ENCODE measurements around the gene OR4D2. TPM values are rescaled to one million over a fixed set of nuclear protein-coding genes. Genes with fewer than 3 reads are reported as not detected.
"Not testable (repeated sequence)": the region's sequence is repeated elsewhere in the genome, so short reads cannot be mapped to it uniquely, and the experiment has no call there.

The OR4D2 gene
- total RNA-seq = not detected in 2 replicates

GRCh38 chr17:58166682-58167081 is at the start of gene OR4D2:
TSS of gene OR4D2 (plus strand) at chr17:58166982. CDS start at chr17:58169656, 2,674 bp downstream.
- peaks cover 20% of the 10 kb centered on the region for H3K4me1 Mint-ChIP-seq
- no peak within 1 kb of the TSS for H3K27ac Mint-ChIP-seq

GRCh38 chr17:58117382-58117781 is 49.4 kb upstream of the OR4D2 start:
- no peak overlapping the region for H3K4me3 Mint-ChIP-seq
- no peaks in the 10 kb centered on the region for H3K36me3 Mint-ChIP-seq (ENCODE audit: low read depth)
- no peak overlapping the region for H3K27ac Mint-ChIP-seq
- no peaks in the 10 kb centered on the region for H3K4me1 Mint-ChIP-seq
- no peaks in the 10 kb centered on the region for H3K9me3 Mint-ChIP-seq
- no peak for DNase-seq
- H3K27me3 Mint-ChIP-seq = peaks cover 16% of the 10 kb centered on the region
- intact Hi-C loops (cut with micrococcal nuclease) = no loop called here

More at GRCh38 chr17:58166682-58167081, at the start of gene OR4D2:
- H3K9me3 Mint-ChIP-seq = no peaks in the 10 kb centered on the region
- no peak within 1 kb of the TSS for H3K4me3 Mint-ChIP-seq
- no peak for DNase-seq
- intact Hi-C loops (cut with micrococcal nuclease) = no loop called here
- H3K27me3 Mint-ChIP-seq = peaks cover 50% of the 10 kb centered on the region
- H3K36me3 Mint-ChIP-seq (ENCODE audit: low read depth) = no peaks in the 10 kb centered on the region

GRCh38 chr17:58119491-58119890 is 47.3 kb upstream of the OR4D2 start:
- peak; percentile 40 for DNase-seq
- H3K36me3 Mint-ChIP-seq (ENCODE audit: low read depth) = no peaks in the 10 kb centered on the region
- H3K27ac Mint-ChIP-seq = no peak overlapping the region
- peaks cover 12% of the 10 kb centered on the region for H3K27me3 Mint-ChIP-seq
- H3K4me3 Mint-ChIP-seq = no peak overlapping the region
- H3K9me3 Mint-ChIP-seq = no peaks in the 10 kb centered on the region
- intact Hi-C loops (cut with micrococcal nuclease) = no loop called here
- H3K4me1 Mint-ChIP-seq = no peaks in the 10 kb centered on the region

- H3K36me3 Mint-ChIP-seq (ENCODE audit: low read depth) = no peaks in the 10 kb centered on the region
- no peak overlapping the region for H3K4me3 Mint-ChIP-seq
- H3K27me3 Mint-ChIP-seq = peaks cover 12% of the 10 kb centered on the region
- peak; percentile 87 for DNase-seq
- no peaks in the 10 kb centered on the region for H3K4me1 Mint-ChIP-seq
- intact Hi-C loops (cut with micrococcal nuclease) = loop anchor here (1.0 kb wide), 1 partner anchor 52 kb away; no protein-coding TSS in a partner anchor
- no peaks in the 10 kb centered on the region for H3K9me3 Mint-ChIP-seq
- H3K27ac Mint-ChIP-seq = no peak overlapping the region
Observed at GRCh38 chr17:58120195-58120822, 46.5 kb upstream of the OR4D2 start.

GRCh38 chr17:58121925-58122324 is 44.9 kb upstream of the OR4D2 start:
- peaks cover 20% of the 10 kb centered on the region for H3K27me3 Mint-ChIP-seq
- no peak overlapping the region for H3K27ac Mint-ChIP-seq
- peak; percentile 81 for DNase-seq
- H3K9me3 Mint-ChIP-seq = no peaks in the 10 kb centered on the region
- no peaks in the 10 kb centered on the region for H3K36me3 Mint-ChIP-seq (ENCODE audit: low read depth)
- H3K4me1 Mint-ChIP-seq = no peaks in the 10 kb centered on the region
- no peak overlapping the region for H3K4me3 Mint-ChIP-seq
- intact Hi-C loops (cut with micrococcal nuclease) = no loop called here

GRCh38 chr17:58127846-58128245 is 38.9 kb upstream of the OR4D2 start:
- H3K27me3 Mint-ChIP-seq = peaks cover 39% of the 10 kb centered on the region
- no peak overlapping the region for H3K27ac Mint-ChIP-seq
- no peak overlapping the region for H3K4me3 Mint-ChIP-seq
- peaks cover 3% of the 10 kb centered on the region for H3K9me3 Mint-ChIP-seq
- no peak for DNase-seq
- no peaks in the 10 kb centered on the region for H3K36me3 Mint-ChIP-seq (ENCODE audit: low read depth)
- no peaks in the 10 kb centered on the region for H3K4me1 Mint-ChIP-seq
- intact Hi-C loops (cut with micrococcal nuclease) = no loop called here

- intact Hi-C loops (cut with micrococcal nuclease); H3K4me3 Mint-ChIP-seq; H3K27ac Mint-ChIP-seq; H3K4me1 Mint-ChIP-seq; H3K36me3 Mint-ChIP-seq (ENCODE audit: low read depth); DNase-seq: not testable (repeated sequence)
- Mint-ChIP-seq H3K9me3 (peaks cover 17% of the 10 kb centered on the region), H3K27me3 (peaks cover 58% of the 10 kb centered on the region)
Observed at GRCh38 chr17:58132697-58133096, 34.1 kb upstream of the OR4D2 start.

- Mint-ChIP-seq H3K9me3 (peaks cover 17% of the 10 kb centered on the region), H3K27ac (no peak overlapping the region), H3K36me3 (ENCODE audit: low read depth) (no peaks in the 10 kb centered on the region), H3K27me3 (peaks cover 56% of the 10 kb centered on the region), H3K4me1 (no peaks in the 10 kb centered on the region), H3K4me3 (no peak overlapping the region)
- peak; percentile 43 for DNase-seq
- intact Hi-C loops (cut with micrococcal nuclease) = no loop called here
Observed at GRCh38 chr17:58136669-58137279, 30.0 kb upstream of the OR4D2 start.

GRCh38 chr17:58141505-58141904 is 25.3 kb upstream of the OR4D2 start:
- H3K4me1 Mint-ChIP-seq = peaks cover 2% of the 10 kb centered on the region
- peaks cover 5% of the 10 kb centered on the region for H3K36me3 Mint-ChIP-seq (ENCODE audit: low read depth)
- no peak overlapping the region for H3K27ac Mint-ChIP-seq
- no peak overlapping the region for H3K4me3 Mint-ChIP-seq
- H3K27me3 Mint-ChIP-seq = peaks cover 46% of the 10 kb centered on the region
- intact Hi-C loops (cut with micrococcal nuclease) = no loop called here
- H3K9me3 Mint-ChIP-seq = peaks cover 23% of the 10 kb centered on the region
- DNase-seq = no peak

GRCh38 chr17:58143335-58143734 is 23.4 kb upstream of the OR4D2 start:
- H3K27me3 Mint-ChIP-seq = peaks cover 49% of the 10 kb centered on the region
- H3K4me1 Mint-ChIP-seq; H3K27ac Mint-ChIP-seq; intact Hi-C loops (cut with micrococcal nuclease); H3K36me3 Mint-ChIP-seq (ENCODE audit: low read depth); H3K4me3 Mint-ChIP-seq; DNase-seq: not testable (repeated sequence)
- H3K9me3 Mint-ChIP-seq = peaks cover 27% of the 10 kb centered on the region

- Mint-ChIP-seq H3K4me3 (no peak overlapping the region), H3K9me3 (peaks cover 27% of the 10 kb centered on the region), H3K36me3 (ENCODE audit: low read depth) (peaks cover 5% of the 10 kb centered on the region), H3K27me3 (peaks cover 53% of the 10 kb centered on the region), H3K27ac (no peak overlapping the region), H3K4me1 (peaks cover 2% of the 10 kb centered on the region)
- intact Hi-C loops (cut with micrococcal nuclease) = no loop called here
- no peak for DNase-seq
Observed at GRCh38 chr17:58144801-58145200, 22.0 kb upstream of the OR4D2 start.

GRCh38 chr17:58147930-58148434 is 18.8 kb upstream of the OR4D2 start, which contains the start of gene OR4D1:
TSS of gene OR4D1 (plus strand) at chr17:58148384. CDS start at chr17:58155154, 6,770 bp downstream.
- intact Hi-C loops (cut with micrococcal nuclease) = no loop called here

GRCh38 chr17:58148609-58149008 is 18.2 kb upstream of the OR4D2 start:
- H3K27ac Mint-ChIP-seq = no peak overlapping the region
- DNase-seq = no peak
- H3K27me3 Mint-ChIP-seq = peaks cover 52% of the 10 kb centered on the region
- intact Hi-C loops (cut with micrococcal nuclease) = no loop called here
- H3K4me3 Mint-ChIP-seq = no peak overlapping the region
- peaks cover 5% of the 10 kb centered on the region for H3K36me3 Mint-ChIP-seq (ENCODE audit: low read depth)
- peaks cover 20% of the 10 kb centered on the region for H3K4me1 Mint-ChIP-seq
- peaks cover 26% of the 10 kb centered on the region for H3K9me3 Mint-ChIP-seq

More at GRCh38 chr17:58147930-58148434, 18.8 kb upstream of the OR4D2 start, which contains the start of gene OR4D1:
- H3K27ac Mint-ChIP-seq = no peak within 1 kb of the TSS
- H3K27me3 Mint-ChIP-seq = peaks cover 52% of the 10 kb centered on the region
- peaks cover 27% of the 10 kb centered on the region for H3K9me3 Mint-ChIP-seq
- no peak within 1 kb of the TSS for H3K4me3 Mint-ChIP-seq
- DNase-seq = no peak
- peaks cover 5% of the 10 kb centered on the region for H3K36me3 Mint-ChIP-seq (ENCODE audit: low read depth)
- H3K4me1 Mint-ChIP-seq = peaks cover 14% of the 10 kb centered on the region

GRCh38 chr17:58150394-58150793 is 16.4 kb upstream of the OR4D2 start:
- Mint-ChIP-seq H3K9me3 (peaks cover 14% of the 10 kb centered on the region), H3K27me3 (peaks cover 41% of the 10 kb centered on the region), H3K36me3 (ENCODE audit: low read depth) (peaks cover 6% of the 10 kb centered on the region), H3K27ac (no peak overlapping the region), H3K4me1 (peaks cover 33% of the 10 kb centered on the region), H3K4me3 (no peak overlapping the region)
- intact Hi-C loops (cut with micrococcal nuclease) = no loop called here
- DNase-seq = no peak
